Mucosa of descending colon (tissue), 3 donors: Measurements from ENCODE around the gene ANKRD55. TPM values are rescaled to one million over a fixed set of nuclear protein-coding genes. Genes with fewer than 3 reads are reported as not detected.
A peak's percentile ranks its signal among the peaks of the same experiment; 100 is the strongest.
"Not testable (repeated sequence)": the region's sequence is repeated elsewhere in the genome, so short reads cannot be mapped to it uniquely, and the experiment has no call there.

Experiments used
- ATAC-seq: fragments of 200-7000 bp; cut with Tn5 transposase; one replicate; pipeline ENCODE4 v1.9.1; 2020; ENCODE audit warnings: mild to moderate bottlenecking, moderate library complexity
- DNase-seq, 3 donors: peaks; one replicate each; pipeline ENCODE4 v3.0.0-alpha.2; 2020
- H3K36me3 ChIP-seq: fragments of 200-600 bp; one replicate; pipeline ENCODE4 v1.8.0; 2021; ENCODE audit warnings: low read depth, mild to moderate bottlenecking
- H3K4me1 ChIP-seq: fragments of 200-600 bp; one replicate; pipeline ENCODE4 v1.8.0; 2021; ENCODE audit warnings: low read depth, mild to moderate bottlenecking
- H3K4me3 ChIP-seq: fragments of 200-600 bp; one replicate; pipeline ENCODE4 v1.8.0; 2021; ENCODE audit warnings: mild to moderate bottlenecking
- H3K9me3 ChIP-seq: fragments of 200-600 bp; one replicate; pipeline ENCODE4 v1.8.0; 2021; ENCODE audit warnings: mild to moderate bottlenecking
- CTCF ChIP-seq: fragments of 200-600 bp; IDR thresholded peaks from one replicate; pipeline ENCODE4 v1.8.0; 2022; ENCODE audit warnings: antibody characterized with exemption, mild to moderate bottlenecking
- intact Hi-C, 2 donors: fragments of 100-400 bp; cut with DNase I in 1 of 2; cut with micrococcal nuclease in 1 of 2; formaldehyde crosslinking; loops; one replicate each; pipeline versions ENCODE4 v1.11.0 to v1.11.1; 2022; cut with DNase I, micrococcal nuclease
- total RNA-seq, 3 donors: library from RNA; stranded (reverse); fragmentation: NEBNext Ultra II Directional in 2 of 3; extraction: Animal tissue kit (Norgen Biotek cat#: 25700) in 2 of 3; gene quantifications; one replicate each; pipeline versions ENCODE4 v1.2.1 to v1.2.4, GENCODE V29; 2021 to 2023
- donor health status: DM: no; HTN: no; CAD: no; lungs with moderate emphysema.
- donor health status: DM: no; HTN: no; CAD: no.
- donor health status: DM: no; HTN: yes; CAD: no.

ANKRD55 gene
- total RNA-seq, 3 donors from 2014 or later = 0.31 TPM; not detected in 2

GRCh38 chr5:56158331-56158960, 74.7 kb downstream of the ANKRD55 start:
- Histone ChIP-seq H3K4me1 (peaks cover 3% of the 10 kb centered on the region), H3K4me3 (no peak overlapping the region), H3K9me3 (no peaks in the 10 kb centered on the region), H3K36me3 (no peaks in the 10 kb centered on the region)
- intact Hi-C loops = no loop called here
- no peak for TF ChIP-seq CTCF
- no peak for ATAC-seq
- DNase-seq = no peak

- H3K4me3 ChIP-seq, ATAC-seq, DNase-seq, H3K4me1 ChIP-seq, intact Hi-C loops, H3K9me3 ChIP-seq, H3K36me3 ChIP-seq: not testable (repeated sequence)
Observed at GRCh38 chr5:56157191-56157621, 75.9 kb downstream of the ANKRD55 start.

GRCh38 chr5:56156585-56157190, 76.4 kb downstream of the ANKRD55 start:
- H3K36me3 ChIP-seq, intact Hi-C loops, H3K9me3 ChIP-seq, DNase-seq, H3K4me1 ChIP-seq, H3K4me3 ChIP-seq: not testable (repeated sequence)
- peak; percentile 45 for ATAC-seq

GRCh38 chr5:56155992-56156584, 77.0 kb downstream of the ANKRD55 start:
- ATAC-seq (peak; percentile 51), DNase-seq (no peak)
- TF ChIP-seq CTCF = no peak
- intact Hi-C loops = no loop called here
- Histone ChIP-seq H3K4me1 (peaks cover 3% of the 10 kb centered on the region), H3K4me3 (no peak overlapping the region), H3K36me3 (no peaks in the 10 kb centered on the region), H3K9me3 (no peaks in the 10 kb centered on the region)

- ATAC-seq (peak; percentile 30), DNase-seq (no peak)
- intact Hi-C loops = no loop called here
- H3K9me3 ChIP-seq = no peaks in the 10 kb centered on the region
- no peak for TF ChIP-seq CTCF
- H3K4me3 ChIP-seq = no peak overlapping the region
- no peaks in the 10 kb centered on the region for H3K36me3 ChIP-seq
- H3K4me1 ChIP-seq = peaks cover 3% of the 10 kb centered on the region
Observed at GRCh38 chr5:56154732-56155484, 78.2 kb downstream of the ANKRD55 start.

- TF ChIP-seq CTCF = no peak
- H3K4me3 ChIP-seq = no peak overlapping the region
- no peak for DNase-seq
- intact Hi-C loops = no loop called here
- no peaks in the 10 kb centered on the region for H3K36me3 ChIP-seq
- peak; percentile 44 for ATAC-seq
- H3K4me1 ChIP-seq = peaks cover 3% of the 10 kb centered on the region
- no peaks in the 10 kb centered on the region for H3K9me3 ChIP-seq
Observed at GRCh38 chr5:56152437-56152836, 80.7 kb downstream of the ANKRD55 start.

- intact Hi-C loops = not testable (repeated sequence)
Observed at GRCh38 chr5:56150756-56151155, 82.4 kb downstream of the ANKRD55 start.

More at GRCh38 chr5:56150756-56151155, 82.4 kb downstream of the ANKRD55 start:
- not testable (repeated sequence) for H3K4me1 ChIP-seq, H3K4me3 ChIP-seq, H3K36me3 ChIP-seq, H3K9me3 ChIP-seq, DNase-seq, ATAC-seq
